Stimulated activated CD4-positive, alpha-beta T cell treated with anti-CD3 and anti-CD28 coated beads, Interleukin-15, amount 100 ng/mL, for 1 hour (primary cell): ENCODE results near the gene SCEL.

ENCODE experiments used
- DNase-seq, 2 donors: peaks; one replicate each; pipeline ENCODE4 v3.0.0-alpha.2; 2020; ENCODE audit warnings: low read depth in 1 of 2, low spot score in 1 of 2

Gene SCEL

GRCh38 chr13:77521595-77522367 is 13.7 kb upstream of the SCEL start:
- DNase-seq: no peak

- DNase-seq: no peak
Measured at GRCh38 chr13:77522444-77522843, 13.1 kb upstream of the SCEL start.

GRCh38 chr13:77523386-77523785 is 12.1 kb upstream of the SCEL start:
- DNase-seq: no peak

- DNase-seq: no peak
Measured at GRCh38 chr13:77523834-77524728, 11.4 kb upstream of the SCEL start.

GRCh38 chr13:77528414-77528813 is 7.1 kb upstream of the SCEL start:
- no peak for DNase-seq

- no peak for DNase-seq
Measured at GRCh38 chr13:77528834-77529500, 6.5 kb upstream of the SCEL start.

- DNase-seq: no peak
Measured at GRCh38 chr13:77529501-77529840, 6.0 kb upstream of the SCEL start.

- DNase-seq: no peak
Measured at GRCh38 chr13:77530875-77531274, 4.6 kb upstream of the SCEL start.

- DNase-seq: no peak
Measured at GRCh38 chr13:77532983-77533382, 2.5 kb upstream of the SCEL start.

GRCh38 chr13:77533875-77534788 is 1.4 kb upstream of the SCEL start:
- no peak for DNase-seq

- DNase-seq: no peak
Measured at GRCh38 chr13:77536358-77536757, 852 bp downstream of the SCEL start.

- DNase-seq: no peak
Measured at GRCh38 chr13:77537289-77537919, 1.9 kb downstream of the SCEL start.

GRCh38 chr13:77543711-77544110 is 8.2 kb downstream of the SCEL start:
- DNase-seq: no peak

- DNase-seq: no peak
Measured at GRCh38 chr13:77544355-77544754, 8.8 kb downstream of the SCEL start.

- DNase-seq: no peak
Measured at GRCh38 chr13:77544758-77545338, 9.3 kb downstream of the SCEL start.

GRCh38 chr13:77545626-77546412 is 10.3 kb downstream of the SCEL start:
- no peak for DNase-seq

- no peak for DNase-seq
Measured at GRCh38 chr13:77548095-77548494, 12.6 kb downstream of the SCEL start.

GRCh38 chr13:77548594-77548993 is 13.1 kb downstream of the SCEL start:
- no peak for DNase-seq

GRCh38 chr13:77554069-77554468 is 18.6 kb downstream of the SCEL start:
- DNase-seq: no peak
